Measurements from ENCODE around the gene CNOT6L. TPM values are rescaled to one million over a fixed set of nuclear protein-coding genes. Genes with fewer than 3 reads are reported as not detected.

CNOT6L gene
- total RNA-seq, 1 experiment from 2014 or later = 14.5 TPM

DNA sequence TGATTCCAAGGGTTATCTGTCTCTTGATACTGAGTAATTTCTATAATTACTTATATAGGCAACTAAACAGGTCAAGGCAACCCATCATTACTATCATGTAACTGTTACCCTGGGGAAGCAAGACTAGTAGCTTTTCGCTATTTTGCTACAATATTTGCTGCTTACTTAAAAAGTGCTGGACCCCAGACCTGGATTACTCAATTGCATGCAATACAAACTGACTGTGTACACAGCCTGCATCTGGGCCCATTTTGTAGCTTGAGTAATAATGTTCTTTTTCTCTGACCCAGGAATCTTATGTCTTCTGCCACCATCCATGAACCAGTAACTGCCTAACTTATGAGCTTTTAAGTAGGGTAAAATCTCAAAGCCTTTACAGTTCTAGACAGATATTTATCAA lies 53.4 kb downstream of the CNOT6L start:
- Histone ChIP-seq H3K18ac (ENCODE audit: insufficient read length, low read depth, low read length) (no peak overlapping the region), H3K27ac (ENCODE audit: insufficient read length, low read depth, low read length) (no peak overlapping the region)
- whole genome bisulfite sequencing (ENCODE audit: extremely low coverage, insufficient read length, low lambda C conversion rate) = no CpG with 5 or more reads among the region's 1 CpG

More for the DNA sequence above, 53.4 kb downstream of the CNOT6L start:
- Mint-ChIP-seq H3K4me1 (no peaks in the 10 kb centered on the region), H3K27me3 (ENCODE audit: low read depth) (no peaks in the 10 kb centered on the region), H3K4me3 (no peak overlapping the region), H3K27ac (no peak overlapping the region), H3K36me3 (ENCODE audit: insufficient read depth in 1 of 3, low read depth in 3 of 3) (peaks cover 9 to 23% (median 19%) of the 10 kb centered on the region in 3 experiments), H3K9me3 (peaks cover 18 to 19% of the 10 kb centered on the region in 2 experiments)
- no peaks in the 10 kb centered on the region for H4K20me1 ChIP-seq (ENCODE audit: control insufficient read depth, insufficient read depth, insufficient read length)
- H2BK5ac ChIP-seq (ENCODE audit: insufficient read length, low read length) = no peak overlapping the region
- no peak overlapping the region for H4K8ac ChIP-seq (replicated peaks; ENCODE audit: insufficient read length, low read depth, low read length)
- no peak overlapping the region for H3T11ph ChIP-seq (ENCODE audit: low read length)
- no peaks in the 10 kb centered on the region for H3K27me3 ChIP-seq (ENCODE audit: insufficient read depth, low read length)
- H3K79me1 ChIP-seq (ENCODE audit: insufficient read depth, low read depth, low read length, poor library complexity, severe bottlenecking) = no peaks in the 10 kb centered on the region
- H2AFZ ChIP-seq (ENCODE audit: low read length) = no peak overlapping the region
- H2BK20ac ChIP-seq (ENCODE audit: low read depth, low read length, poor library complexity, severe bottlenecking) = no peak overlapping the region
- no peaks in the 10 kb centered on the region for H3K9me3 ChIP-seq (ENCODE audit: control insufficient read depth, low read depth, low read length)
- H2AK5ac ChIP-seq (ENCODE audit: insufficient read length, low read length) = no peak overlapping the region
- H3K14ac ChIP-seq (ENCODE audit: insufficient read depth, low read length) = no peak overlapping the region
- no peak overlapping the region for H3K9ac ChIP-seq (ENCODE audit: extremely low read depth, insufficient read length, low read length)
- no peak overlapping the region for H3K56ac ChIP-seq (ENCODE audit: insufficient read length, low read depth, low read length)
- DNase-seq = no peak
- H2BK120ac ChIP-seq (ENCODE audit: low read depth, low read length, poor library complexity, severe bottlenecking) = no peak overlapping the region
- H3K4ac ChIP-seq (ENCODE audit: low read depth, low read length) = no peak overlapping the region
- H4K91ac ChIP-seq (ENCODE audit: insufficient read length, low read depth, low read length) = no peak overlapping the region
- no peaks in the 10 kb centered on the region for H3K23me2 ChIP-seq (ENCODE audit: insufficient read length, low read depth, low read length, poor library complexity, severe bottlenecking)
- H4K5ac ChIP-seq (ENCODE audit: insufficient read length, low read depth, low read length) = no peak overlapping the region
- no peaks in the 10 kb centered on the region for H3K4me1 ChIP-seq (ENCODE audit: insufficient read depth, low read length)
- H2BK15ac ChIP-seq (ENCODE audit: low read depth, low read length) = no peak overlapping the region
- H3K4me2 ChIP-seq (ENCODE audit: insufficient read depth, insufficient read length, low read length) = no peak overlapping the region
- H2BK12ac ChIP-seq (ENCODE audit: insufficient read length, low read depth, low read length) = no peak overlapping the region
- no peaks in the 10 kb centered on the region for H3K79me2 ChIP-seq (ENCODE audit: insufficient read depth, low read length)
- H3K23ac ChIP-seq (ENCODE audit: insufficient read length, low read depth, low read length) = no peak overlapping the region
- TF ChIP-seq, protein P1, sequence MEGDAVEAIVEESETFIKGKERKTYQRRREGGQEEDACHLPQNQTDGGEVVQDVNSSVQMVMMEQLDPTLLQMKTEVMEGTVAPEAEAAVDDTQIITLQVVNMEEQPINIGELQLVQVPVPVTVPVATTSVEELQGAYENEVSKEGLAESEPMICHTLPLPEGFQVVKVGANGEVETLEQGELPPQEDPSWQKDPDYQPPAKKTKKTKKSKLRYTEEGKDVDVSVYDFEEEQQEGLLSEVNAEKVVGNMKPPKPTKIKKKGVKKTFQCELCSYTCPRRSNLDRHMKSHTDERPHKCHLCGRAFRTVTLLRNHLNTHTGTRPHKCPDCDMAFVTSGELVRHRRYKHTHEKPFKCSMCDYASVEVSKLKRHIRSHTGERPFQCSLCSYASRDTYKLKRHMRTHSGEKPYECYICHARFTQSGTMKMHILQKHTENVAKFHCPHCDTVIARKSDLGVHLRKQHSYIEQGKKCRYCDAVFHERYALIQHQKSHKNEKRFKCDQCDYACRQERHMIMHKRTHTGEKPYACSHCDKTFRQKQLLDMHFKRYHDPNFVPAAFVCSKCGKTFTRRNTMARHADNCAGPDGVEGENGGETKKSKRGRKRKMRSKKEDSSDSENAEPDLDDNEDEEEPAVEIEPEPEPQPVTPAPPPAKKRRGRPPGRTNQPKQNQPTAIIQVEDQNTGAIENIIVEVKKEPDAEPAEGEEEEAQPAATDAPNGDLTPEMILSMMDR (conservative IDR thresholded peaks at IDR 0.05) = no peak

All from H9 (cell line).